IMR-90 (cell line): ENCODE results near the gene SPATA32. TPM values are rescaled to one million over a fixed set of nuclear protein-coding genes. Genes with fewer than 3 reads are reported as not detected.

Experiments used
- ATAC-seq: fragments of 200-7000 bp; cut with Tn5 transposase; 2 replicates; pipeline ENCODE4 v1.9.1; 2020; ENCODE audit warnings: low read depth, mild to moderate bottlenecking, moderate library complexity
- BruUV-seq: library from RNA; stranded (reverse); fragments of 400-500 nt; replicated peaks from 2 replicates; lab custom pipeline; 2021; lab: Mats Ljungman, UMichigan
- CTCF ChIA-PET: fragments of 300-600 bp; formaldehyde crosslinking; extraction: SDS; loops from one replicate; lab custom pipeline; 2021; ENCODE audit warnings: antibody characterized with exemption; lab: Yijun Ruan, JAX
- POLR2A ChIA-PET: fragments of 300-600 bp; sonication (Branson Sonifier 250); formaldehyde crosslinking; loops from one replicate; lab custom pipeline; 2022; ENCODE audit warnings: antibody characterized with exemption; ENCODE audit not compliant: unreplicated experiment; lab: Charles Lee
- DNase-seq: peaks from one replicate; pipeline ENCODE4 v3.0.0; 2013
- H2AFZ ChIP-seq: replicated peaks from 2 replicates; pipeline ENCODE3; 2013; ENCODE audit warnings: low read length, mild to moderate bottlenecking; ENCODE audit not compliant: poor library complexity
- H2AK5ac ChIP-seq: 2 replicates; pipeline ENCODE4 v1.6.1; 2013; ENCODE audit warnings: low read depth, low read length, inconsistent platforms
- H2AK9ac ChIP-seq: replicated peaks from 2 replicates; pipeline ENCODE3; 2013; ENCODE audit warnings: mild to moderate bottlenecking, low read depth, low read length, moderate library complexity; ENCODE audit not compliant: poor library complexity
- H2BK120ac ChIP-seq: 2 replicates; pipeline ENCODE4 v1.6.1; 2013; ENCODE audit warnings: low read depth, low read length, inconsistent platforms
- H2BK15ac ChIP-seq: 3 replicates; pipeline ENCODE4 v1.6.1; 2013; ENCODE audit warnings: low read depth, low read length, inconsistent platforms
- H2BK20ac ChIP-seq: 2 replicates; pipeline ENCODE4 v1.6.1; 2013; ENCODE audit warnings: low read depth, mild to moderate bottlenecking, inconsistent platforms, low read length, moderate library complexity
- H2BK5ac ChIP-seq: 2 replicates; pipeline ENCODE4 v1.6.1; 2013; ENCODE audit warnings: mild to moderate bottlenecking, low read depth, low read length, inconsistent platforms; ENCODE audit not compliant: poor library complexity, severe bottlenecking
- H3K14ac ChIP-seq: replicated peaks from 2 replicates; pipeline ENCODE4 v1.6.1; 2013; ENCODE audit warnings: low read depth, low read length, inconsistent platforms
- H3K18ac ChIP-seq: 2 replicates; pipeline ENCODE4 v1.6.1; 2013; ENCODE audit warnings: low read depth, low read length, control low read depth
- H3K23ac ChIP-seq: 2 replicates; pipeline ENCODE4 v1.6.1; 2013; ENCODE audit warnings: low read depth, low read length, inconsistent platforms
- H3K27ac ChIP-seq: 2 replicates; pipeline ENCODE4 v1.5.1; 2013; ENCODE audit warnings: mild to moderate bottlenecking, control low read depth, low read length; ENCODE audit not compliant: insufficient read depth
- H3K27me3 ChIP-seq: 2 replicates; pipeline ENCODE4 v1.6.1; 2013; ENCODE audit warnings: low read length; ENCODE audit not compliant: control insufficient read depth, insufficient read depth
- H3K36me3 ChIP-seq: 2 replicates; pipeline ENCODE4 v1.6.1; 2013; ENCODE audit warnings: low read length, mixed read lengths; ENCODE audit not compliant: control insufficient read depth, insufficient read depth
- H3K4ac ChIP-seq: 2 replicates; pipeline ENCODE4 v1.6.1; 2013; ENCODE audit warnings: low read depth, low read length, inconsistent platforms
- H3K4me1 ChIP-seq: 2 replicates; pipeline ENCODE4 v1.6.1; 2013; ENCODE audit warnings: low read length, mixed read lengths; ENCODE audit not compliant: control insufficient read depth, insufficient read depth
- H3K4me2 ChIP-seq: 2 replicates; pipeline ENCODE4 v1.6.1; 2013; ENCODE audit warnings: low read depth, mild to moderate bottlenecking, control low read depth, low read length, moderate library complexity
- H3K4me3 ChIP-seq: 2 replicates; pipeline ENCODE4 v1.5.1; 2013; ENCODE audit warnings: low read depth, mild to moderate bottlenecking, control low read depth, low read length, moderate library complexity; ENCODE audit not compliant: insufficient read depth
- H3K56ac ChIP-seq: 2 replicates; pipeline ENCODE4 v1.6.1; 2013; ENCODE audit warnings: low read length, inconsistent platforms; ENCODE audit not compliant: insufficient read depth; ENCODE audit errors: extremely low read depth
- H3K79me1 ChIP-seq, 2 experiments: 2 replicates each; pipeline ENCODE4 v1.6.1; 2013; ENCODE audit warnings: low read length in 2 of 2, inconsistent platforms in 1 of 2, low read depth in 1 of 2
- H3K9ac ChIP-seq: 2 replicates; pipeline ENCODE4 v1.6.1; 2013; ENCODE audit warnings: low read depth, low read length, control low read depth
- H3K9me1 ChIP-seq: 2 replicates; pipeline ENCODE4 v1.6.1; 2013; ENCODE audit warnings: low read length, inconsistent platforms; ENCODE audit not compliant: insufficient read depth
- H3K9me3 ChIP-seq: 2 replicates; pipeline ENCODE4 v1.6.1; 2013; ENCODE audit warnings: low read length; ENCODE audit not compliant: control insufficient read depth, insufficient read depth
- H4K20me1 ChIP-seq: 2 replicates; pipeline ENCODE4 v1.6.1; 2013; ENCODE audit warnings: low read length, inconsistent platforms; ENCODE audit not compliant: insufficient read depth
- H4K5ac ChIP-seq: 2 replicates; pipeline ENCODE4 v1.6.1; 2013; ENCODE audit warnings: mild to moderate bottlenecking, low read depth, low read length, control low read depth
- H4K8ac ChIP-seq, 2 experiments: 2 replicates each; pipeline ENCODE4 v1.6.1; 2013; ENCODE audit warnings: low read depth in 2 of 2, low read length in 2 of 2, control low read depth in 1 of 2, inconsistent platforms in 1 of 2
- H4K91ac ChIP-seq: 2 replicates; pipeline ENCODE4 v1.6.1; 2013; ENCODE audit warnings: low read depth, low read length, inconsistent platforms; ENCODE audit not compliant: insufficient read depth
- BHLHE40 ChIP-seq: fragments of 150-350 bp; IDR thresholded peaks from 2 replicates; pipeline ENCODE4 v1.6.1; 2016; ENCODE audit warnings: mild to moderate bottlenecking, low read depth, low read length
- CHD1 ChIP-seq: IDR thresholded peaks from 2 replicates; pipeline ENCODE4 v1.6.1; 2012; ENCODE audit warnings: low read depth, low read length, improper control_type of control experiment
- ELK1 ChIP-seq: fragments of 150-350 bp; IDR thresholded peaks from 2 replicates; pipeline ENCODE4 v1.6.1; 2016; ENCODE audit warnings: low read depth, mild to moderate bottlenecking, low read length, moderate library complexity, borderline replicate concordance
- FOS ChIP-seq: fragments of 150-350 bp; IDR thresholded peaks from 2 replicates; pipeline ENCODE4 v1.6.1; 2016; ENCODE audit warnings: low read depth, low read length
- MAFK ChIP-seq: IDR thresholded peaks from 2 replicates; pipeline ENCODE4 v1.6.1; 2012; ENCODE audit warnings: low read depth, low read length, improper control_type of control experiment
- MAZ ChIP-seq: IDR thresholded peaks from 2 replicates; pipeline ENCODE4 v1.6.1; 2012; ENCODE audit warnings: low read depth, mild to moderate bottlenecking, low read length, improper control_type of control experiment, moderate library complexity, borderline replicate concordance
- MXI1 ChIP-seq: IDR thresholded peaks from 2 replicates; pipeline ENCODE4 v1.6.1; 2012; ENCODE audit warnings: low read depth, mild to moderate bottlenecking, low read length, moderate library complexity, borderline replicate concordance
- NFE2L2 ChIP-seq: fragments of 150-350 bp; IDR thresholded peaks from 2 replicates; pipeline ENCODE4 v1.6.1; 2016; ENCODE audit warnings: low read depth, mild to moderate bottlenecking, low read length
- POLR2A ChIP-seq: IDR thresholded peaks from 2 replicates; pipeline ENCODE4 v1.6.1; 2012; ENCODE audit warnings: mild to moderate bottlenecking, low read depth, low read length
- RCOR1 ChIP-seq: IDR thresholded peaks from 2 replicates; pipeline ENCODE4 v1.6.1; 2012; ENCODE audit warnings: mild to moderate bottlenecking, low read length, improper control_type of control experiment; ENCODE audit not compliant: insufficient replicate concordance
- RFX5 ChIP-seq: IDR thresholded peaks from 2 replicates; pipeline ENCODE4 v1.8.0; 2012; ENCODE audit warnings: low read depth, mild to moderate bottlenecking, low read length, moderate library complexity
- WGBS, 2 experiments: methylation state at CpG; one replicate each; pipeline versions ENCODE4 v1.1.5 to v1.1.7; 2013; ENCODE audit warnings: missing lambda C conversion rate in 2 of 2; ENCODE audit not compliant: insufficient read length in 1 of 2; ENCODE audit errors: extremely low coverage in 2 of 2; 5-methylcytosine and 5-hydroxymethylcytosine counted together
- dilution Hi-C: fragments of 300-500 bp; cut with HindIII; formaldehyde crosslinking; loops from one replicate; pipeline ENCODE4 v1.14.3; 2018; ENCODE audit warnings: low sequenced_read_pairs; ENCODE audit not compliant: unreplicated experiment
- in situ Hi-C: fragments of 300-500 bp; cut with MboI; formaldehyde crosslinking; loops from 3 replicates; pipeline ENCODE4 v1.14.3; 2019; ENCODE audit warnings: low sequenced_read_pairs, inconsistent platforms, mixed read lengths
- intact Hi-C: fragments of 100-400 bp; cut with micrococcal nuclease; formaldehyde crosslinking; loops from 2 replicates; pipeline ENCODE4 v1.10.0; 2022
- polyA plus RNA-seq, 3 experiments: library from polyadenylated mRNA; depleted of rRNA; stranded (reverse); fragments of >200 nt; gene quantifications; 2 replicates each; pipeline ENCODE4 v1.2.3, GENCODE V29; 2012; ENCODE audit warnings: low replicate concordance in 1 of 3
- total RNA-seq: library from RNA; depleted of rRNA; stranded (reverse); fragments of >200 nt; gene quantifications from 2 replicates; pipeline ENCODE4 v1.2.3, GENCODE V29; 2012
- TF ChIP-seq, protein P1 (sequence below): conservative IDR thresholded peaks from 2 replicates; pipeline ENCODE4 v1.5.1; 2012; ENCODE audit warnings: mild to moderate bottlenecking, low read depth, low read length, improper control_type of control experiment

SPATA32 gene
- total and polyA plus RNA-seq, 2 of the 4 experiments (the other 2 are of a cell fraction): 0.18 TPM; not detected in 1

DNA sequence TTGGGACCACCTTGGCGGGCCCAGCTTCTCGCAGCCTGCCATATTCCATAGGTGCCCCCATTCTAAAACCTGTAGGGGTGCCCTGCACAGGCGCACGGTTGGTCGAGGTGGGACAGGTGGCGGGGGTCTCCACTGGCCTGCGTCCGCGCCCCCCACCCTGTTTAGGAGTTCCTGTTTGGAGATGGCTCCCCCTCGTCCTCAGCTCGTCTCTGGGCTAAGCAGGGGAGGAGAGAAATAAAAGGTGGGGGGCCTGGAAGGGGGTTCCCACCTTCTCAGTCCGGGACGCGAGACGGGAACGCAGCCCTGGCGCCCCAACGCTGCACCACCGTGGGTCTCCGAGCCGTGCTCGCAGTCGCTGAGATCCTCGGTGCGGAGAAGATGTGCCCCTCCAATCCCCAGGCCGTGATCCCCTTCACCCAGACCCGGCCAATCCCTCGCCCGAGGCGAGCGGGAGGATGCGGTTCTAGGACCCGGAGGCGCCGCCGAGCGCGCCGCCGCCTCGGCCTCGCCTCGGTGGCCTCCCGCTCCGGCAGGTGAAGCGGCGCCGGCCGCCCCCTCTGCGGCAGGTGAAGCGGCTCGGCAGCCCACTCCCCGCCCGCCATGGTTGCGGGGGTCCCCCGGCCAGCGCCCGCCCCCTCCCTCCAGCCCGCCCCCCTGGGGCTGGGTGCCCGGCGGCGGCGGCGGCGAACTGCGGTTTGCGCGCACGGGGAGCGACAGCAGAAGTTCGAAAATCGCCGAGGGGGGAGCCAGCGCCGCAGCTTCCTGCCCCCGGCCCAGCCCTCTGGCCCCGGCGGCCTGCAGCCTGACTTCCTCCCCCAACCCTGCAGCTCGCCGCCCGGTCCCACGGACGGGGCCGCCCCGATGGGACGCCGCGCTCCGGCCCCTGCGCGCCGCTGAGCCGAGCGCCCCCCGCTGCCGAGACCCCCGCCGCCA lies 40.5 kb downstream of the SPATA32 start, which contains the start of gene FMNL1 (continued):
- no peak for TF ChIP-seq FOS
- TF ChIP-seq MAFK: no peak

DNA sequence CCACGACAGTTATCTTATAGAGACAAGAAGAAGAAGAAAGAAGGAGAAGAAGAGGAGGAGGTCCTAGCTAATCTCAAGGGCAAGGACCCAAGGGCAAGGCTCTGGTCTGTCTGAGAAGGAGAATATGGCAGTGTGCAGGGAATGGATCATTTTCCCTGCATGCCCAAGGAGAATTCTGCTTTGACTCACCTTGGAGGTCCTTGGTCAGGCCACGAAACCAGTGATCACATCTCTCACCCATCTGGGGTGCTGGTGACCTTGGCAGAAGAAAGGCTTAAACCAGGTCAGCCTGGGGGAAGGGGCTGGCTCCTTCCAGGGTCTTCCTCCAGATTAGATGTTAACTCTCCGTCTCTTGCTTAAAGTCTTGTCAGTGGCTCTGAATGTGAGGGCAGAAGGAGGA lies 41.8 kb downstream of the SPATA32 start:
- H4K20me1 ChIP-seq: no peaks in the 10 kb centered on the region
- no peak overlapping the region for H4K5ac ChIP-seq
- H3K4ac ChIP-seq: no peak overlapping the region
- ChIA-PET CTCF (interaction anchor here (0.7 to 1.4 kb wide), 3 partner anchors 12 to 70 kb away, joined by 3 to 4 read pairs (median 3); no protein-coding TSS in a partner anchor), POLR2A (no interaction called here)
- no peak overlapping the region for H2BK5ac ChIP-seq
- no peak overlapping the region for H2AK9ac ChIP-seq
- in situ Hi-C loops: loop anchor here (25.0 kb wide), 1 partner anchor 367 kb away; no protein-coding TSS in a partner anchor
- no CpG with 5 or more reads among the region's 3 CpGs for WGBS, 2 experiments
- no peak overlapping the region for H3K9ac ChIP-seq
- H3K56ac ChIP-seq: no peak overlapping the region
- peaks cover 9% of the 10 kb centered on the region; the same call in 1 of the 2 replicates for H3K4me1 ChIP-seq
- H3K27me3 ChIP-seq: peaks cover 15% of the 10 kb centered on the region
- H3K23ac ChIP-seq: no peak overlapping the region
- ATAC-seq (no peak), DNase-seq (no peak)
- no peak overlapping the region for H2BK20ac ChIP-seq
- H3K4me2 ChIP-seq: no peak overlapping the region
- TF ChIP-seq MAZ: no peak
- TF ChIP-seq RCOR1: no peak
- TF ChIP-seq MXI1: no peak
- no peak for TF ChIP-seq NFE2L2
- no peak for TF ChIP-seq RFX5
- TF ChIP-seq, protein P1, sequence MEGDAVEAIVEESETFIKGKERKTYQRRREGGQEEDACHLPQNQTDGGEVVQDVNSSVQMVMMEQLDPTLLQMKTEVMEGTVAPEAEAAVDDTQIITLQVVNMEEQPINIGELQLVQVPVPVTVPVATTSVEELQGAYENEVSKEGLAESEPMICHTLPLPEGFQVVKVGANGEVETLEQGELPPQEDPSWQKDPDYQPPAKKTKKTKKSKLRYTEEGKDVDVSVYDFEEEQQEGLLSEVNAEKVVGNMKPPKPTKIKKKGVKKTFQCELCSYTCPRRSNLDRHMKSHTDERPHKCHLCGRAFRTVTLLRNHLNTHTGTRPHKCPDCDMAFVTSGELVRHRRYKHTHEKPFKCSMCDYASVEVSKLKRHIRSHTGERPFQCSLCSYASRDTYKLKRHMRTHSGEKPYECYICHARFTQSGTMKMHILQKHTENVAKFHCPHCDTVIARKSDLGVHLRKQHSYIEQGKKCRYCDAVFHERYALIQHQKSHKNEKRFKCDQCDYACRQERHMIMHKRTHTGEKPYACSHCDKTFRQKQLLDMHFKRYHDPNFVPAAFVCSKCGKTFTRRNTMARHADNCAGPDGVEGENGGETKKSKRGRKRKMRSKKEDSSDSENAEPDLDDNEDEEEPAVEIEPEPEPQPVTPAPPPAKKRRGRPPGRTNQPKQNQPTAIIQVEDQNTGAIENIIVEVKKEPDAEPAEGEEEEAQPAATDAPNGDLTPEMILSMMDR: no peak
- no peak for TF ChIP-seq ELK1
- TF ChIP-seq CHD1: no peak
- TF ChIP-seq POLR2A: no peak
- TF ChIP-seq BHLHE40: no peak
- dilution Hi-C loops: no loop called here
- no peak overlapping the region for H3K18ac ChIP-seq
- H4K8ac ChIP-seq: no peak overlapping the region
- H3K9me3 ChIP-seq: no peaks in the 10 kb centered on the region
- no peak overlapping the region for H3K27ac ChIP-seq
- no peaks in the 10 kb centered on the region for H3K9me1 ChIP-seq
- H4K91ac ChIP-seq: no peak overlapping the region
- H2BK15ac ChIP-seq: no peak overlapping the region
- H2AFZ ChIP-seq: no peak overlapping the region
- no peaks in the 10 kb centered on the region for H3K36me3 ChIP-seq
- intact Hi-C loops: no loop called here
- H2AK5ac ChIP-seq: peak overlapping the region; percentile 35; the same call in 1 of the 2 replicates
- H2BK120ac ChIP-seq: no peak overlapping the region
- H3K14ac ChIP-seq: no peak overlapping the region
- no peaks in the 10 kb centered on the region; a peak in 1 of 4 replicates for H3K79me1 ChIP-seq
- no peak overlapping the region for H3K4me3 ChIP-seq
- no TSS peak for BruUV-seq
